ENCODE data around the gene DYNC2I2.
"Not testable (repeated sequence)": the region's sequence is repeated elsewhere in the genome, so short reads cannot be mapped to it uniquely, and the experiment has no call there.

Gene DYNC2I2

DNA sequence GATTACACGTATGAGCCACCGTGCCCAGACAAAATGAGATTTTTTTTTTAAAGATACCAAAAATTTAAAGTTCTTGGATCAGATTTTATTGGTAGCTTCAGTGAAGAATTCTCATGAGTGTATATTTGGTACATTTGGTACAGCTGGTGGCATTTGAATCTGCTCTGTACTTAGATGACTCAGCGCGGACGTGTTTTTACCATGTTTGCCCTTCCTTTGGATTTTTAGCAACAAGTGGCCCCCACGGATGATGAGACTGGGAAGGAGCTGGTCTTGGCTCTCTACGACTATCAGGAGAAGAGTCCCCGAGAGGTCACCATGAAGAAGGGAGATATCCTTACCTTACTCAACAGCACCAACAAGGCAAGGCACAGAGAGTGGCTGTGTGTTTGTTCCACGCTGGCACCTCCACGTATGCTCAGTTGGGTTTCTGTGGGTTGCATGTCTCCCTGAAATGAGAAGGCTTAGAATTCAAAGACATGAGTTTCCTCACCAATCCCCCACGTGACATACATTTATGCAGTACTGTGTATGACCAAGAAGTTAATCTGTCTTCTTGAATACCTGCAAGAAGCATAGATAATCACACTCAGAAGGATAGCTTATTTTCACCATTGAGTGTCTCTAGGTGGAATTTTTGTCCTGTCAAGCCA is 67.9 kb downstream of the DYNC2I2 start:
- TF ChIP-seq, protein P1, sequence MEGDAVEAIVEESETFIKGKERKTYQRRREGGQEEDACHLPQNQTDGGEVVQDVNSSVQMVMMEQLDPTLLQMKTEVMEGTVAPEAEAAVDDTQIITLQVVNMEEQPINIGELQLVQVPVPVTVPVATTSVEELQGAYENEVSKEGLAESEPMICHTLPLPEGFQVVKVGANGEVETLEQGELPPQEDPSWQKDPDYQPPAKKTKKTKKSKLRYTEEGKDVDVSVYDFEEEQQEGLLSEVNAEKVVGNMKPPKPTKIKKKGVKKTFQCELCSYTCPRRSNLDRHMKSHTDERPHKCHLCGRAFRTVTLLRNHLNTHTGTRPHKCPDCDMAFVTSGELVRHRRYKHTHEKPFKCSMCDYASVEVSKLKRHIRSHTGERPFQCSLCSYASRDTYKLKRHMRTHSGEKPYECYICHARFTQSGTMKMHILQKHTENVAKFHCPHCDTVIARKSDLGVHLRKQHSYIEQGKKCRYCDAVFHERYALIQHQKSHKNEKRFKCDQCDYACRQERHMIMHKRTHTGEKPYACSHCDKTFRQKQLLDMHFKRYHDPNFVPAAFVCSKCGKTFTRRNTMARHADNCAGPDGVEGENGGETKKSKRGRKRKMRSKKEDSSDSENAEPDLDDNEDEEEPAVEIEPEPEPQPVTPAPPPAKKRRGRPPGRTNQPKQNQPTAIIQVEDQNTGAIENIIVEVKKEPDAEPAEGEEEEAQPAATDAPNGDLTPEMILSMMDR (conservative IDR thresholded peaks at IDR 0.05; ENCODE audit: low read length), result no peak
- TF ChIP-seq EZH2phosphoT487 (IDR thresholded peaks at IDR 0.05; ENCODE audit: borderline replicate concordance), result no peak
- H3K4me3 ChIP-seq (ENCODE audit: low read length, poor library complexity, severe bottlenecking), result no peak overlapping the region
- no peak overlapping the region for H3K9ac ChIP-seq (ENCODE audit: low read depth, low read length, poor library complexity, severe bottlenecking)
- no peaks in the 10 kb centered on the region for H3K9me2 ChIP-seq (replicated peaks; ENCODE audit: low read depth, low read length)
- peaks cover 77% of the 10 kb centered on the region for H3K36me3 ChIP-seq (ENCODE audit: insufficient read depth, low read length)
- H3F3A ChIP-seq (ENCODE audit: low read depth), result no peaks in the 10 kb centered on the region
- H3K4me2 ChIP-seq (ENCODE audit: low read depth, low read length, poor library complexity, severe bottlenecking), result no peak overlapping the region
- H3K4me1 ChIP-seq (ENCODE audit: insufficient read depth, low read length, poor library complexity, severe bottlenecking), result no peaks in the 10 kb centered on the region
- no peaks in the 10 kb centered on the region for H3K9me3 ChIP-seq (ENCODE audit: insufficient read depth, low read depth, low read length)
- no peaks in the 10 kb centered on the region for H3K79me2 ChIP-seq (ENCODE audit: insufficient read depth, low read length)
- H4K20me1 ChIP-seq (ENCODE audit: insufficient read depth, low read length, poor library complexity, severe bottlenecking), result no peaks in the 10 kb centered on the region
- no peak overlapping the region for H2AFZ ChIP-seq (ENCODE audit: low read length)
- H3K27me3 ChIP-seq (ENCODE audit: insufficient read depth, low read length, poor library complexity, severe bottlenecking), result no peaks in the 10 kb centered on the region

DNA sequence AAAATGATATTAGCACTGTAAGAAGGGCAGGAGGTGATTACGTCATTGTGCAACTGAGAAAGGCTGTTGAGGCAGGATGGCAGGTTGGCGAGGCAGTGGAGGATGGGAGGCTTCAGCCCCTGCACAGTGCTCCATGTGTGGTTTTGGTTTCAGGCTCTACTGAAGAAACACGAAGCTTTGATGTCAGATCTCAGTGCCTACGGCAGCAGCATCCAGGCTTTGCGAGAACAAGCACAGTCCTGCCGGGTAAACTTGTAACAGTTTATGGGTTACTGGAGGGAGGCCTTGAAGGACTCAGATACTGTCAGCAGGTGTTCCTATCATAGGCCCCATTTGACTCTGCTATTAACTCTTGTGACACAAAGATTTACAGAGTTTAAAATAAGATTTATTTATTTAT is 69.2 kb downstream of the DYNC2I2 start:
- Histone ChIP-seq H3K79me2 (ENCODE audit: insufficient read depth, low read length) (no peaks in the 10 kb centered on the region), H3K9me3 (ENCODE audit: insufficient read depth, low read depth, low read length) (no peaks in the 10 kb centered on the region), H2AFZ (ENCODE audit: low read length) (no peak overlapping the region), H3K9me2 (replicated peaks; ENCODE audit: low read depth, low read length) (no peaks in the 10 kb centered on the region), H3K36me3 (ENCODE audit: insufficient read depth, low read length) (peaks cover 77% of the 10 kb centered on the region), H3K4me3 (ENCODE audit: low read length, poor library complexity, severe bottlenecking) (no peak overlapping the region), H3K4me1 (ENCODE audit: insufficient read depth, low read length, poor library complexity, severe bottlenecking) (no peaks in the 10 kb centered on the region), H3K9ac (ENCODE audit: low read depth, low read length, poor library complexity, severe bottlenecking) (no peak overlapping the region), H4K20me1 (ENCODE audit: insufficient read depth, low read length, poor library complexity, severe bottlenecking) (no peaks in the 10 kb centered on the region), H3F3A (ENCODE audit: low read depth) (no peaks in the 10 kb centered on the region), H3K27me3 (ENCODE audit: insufficient read depth, low read length, poor library complexity, severe bottlenecking) (no peaks in the 10 kb centered on the region), H3K4me2 (ENCODE audit: low read depth, low read length, poor library complexity, severe bottlenecking) (no peak overlapping the region)
- TF ChIP-seq, protein P1 (conservative IDR thresholded peaks at IDR 0.05; ENCODE audit: low read length), result no peak
- TF ChIP-seq EZH2phosphoT487 (IDR thresholded peaks at IDR 0.05; ENCODE audit: borderline replicate concordance), result no peak

- not testable (repeated sequence) for H3K9me3 ChIP-seq (ENCODE audit: insufficient read depth, low read depth, low read length); H2AFZ ChIP-seq (ENCODE audit: low read length); H3K9me2 ChIP-seq (replicated peaks; ENCODE audit: low read depth, low read length); H4K20me1 ChIP-seq (ENCODE audit: insufficient read depth, low read length, poor library complexity, severe bottlenecking); H3K4me1 ChIP-seq (ENCODE audit: insufficient read depth, low read length, poor library complexity, severe bottlenecking); H3K27me3 ChIP-seq (ENCODE audit: insufficient read depth, low read length, poor library complexity, severe bottlenecking); H3K9ac ChIP-seq (ENCODE audit: low read depth, low read length, poor library complexity, severe bottlenecking); H3K79me2 ChIP-seq (ENCODE audit: insufficient read depth, low read length); H3K4me2 ChIP-seq (ENCODE audit: low read depth, low read length, poor library complexity, severe bottlenecking); H3F3A ChIP-seq (ENCODE audit: low read depth); H3K4me3 ChIP-seq (ENCODE audit: low read length, poor library complexity, severe bottlenecking)
- H3K36me3 ChIP-seq (ENCODE audit: insufficient read depth, low read length), result peaks cover 79% of the 10 kb centered on the region
These were observed 69.7 kb downstream of the DYNC2I2 start for GRCh38 chr9:128586934-128587333.

DNA sequence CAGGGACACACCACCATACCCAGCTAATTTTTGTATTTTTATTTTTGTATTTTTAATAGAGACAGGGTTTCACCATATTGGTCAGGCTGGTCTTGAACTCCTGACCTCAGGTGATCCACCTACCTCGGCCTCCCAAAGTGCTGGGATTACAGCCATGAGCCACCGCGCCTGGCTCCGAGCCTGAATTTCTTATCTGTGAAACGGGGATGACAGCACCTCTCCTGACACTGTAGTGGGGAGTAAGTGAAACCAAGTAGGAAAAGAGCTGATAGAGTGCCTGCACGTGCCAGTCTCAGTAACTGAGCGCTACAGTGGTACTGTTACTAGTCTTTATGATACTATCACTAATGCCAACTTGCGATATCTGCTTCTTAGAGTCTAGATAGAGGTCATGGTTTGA is 71.5 kb downstream of the DYNC2I2 start:
- H2AFZ ChIP-seq (ENCODE audit: low read length); H4K20me1 ChIP-seq (ENCODE audit: insufficient read depth, low read length, poor library complexity, severe bottlenecking); H3K4me2 ChIP-seq (ENCODE audit: low read depth, low read length, poor library complexity, severe bottlenecking); H3K4me3 ChIP-seq (ENCODE audit: low read length, poor library complexity, severe bottlenecking); H3F3A ChIP-seq (ENCODE audit: low read depth); H3K9me2 ChIP-seq (replicated peaks; ENCODE audit: low read depth, low read length); H3K9me3 ChIP-seq (ENCODE audit: insufficient read depth, low read depth, low read length); H3K4me1 ChIP-seq (ENCODE audit: insufficient read depth, low read length, poor library complexity, severe bottlenecking); H3K9ac ChIP-seq (ENCODE audit: low read depth, low read length, poor library complexity, severe bottlenecking); H3K79me2 ChIP-seq (ENCODE audit: insufficient read depth, low read length); H3K27me3 ChIP-seq (ENCODE audit: insufficient read depth, low read length, poor library complexity, severe bottlenecking): not testable (repeated sequence)
- H3K36me3 ChIP-seq (ENCODE audit: insufficient read depth, low read length), result peaks cover 85% of the 10 kb centered on the region
